Neuronal stem cell (in vitro differentiated cells): ENCODE data around the gene GREB1.
A peak's percentile ranks its signal among the peaks of the same experiment; 100 is the strongest.

Experiments
- DNase-seq: peaks from one replicate; pipeline ENCODE4 v3.0.0-alpha.2; 2013; ENCODE audit warnings: low spot score
- H2AFZ ChIP-seq: one replicate; pipeline ENCODE4 v1.6.1; 2013; ENCODE audit warnings: mild to moderate bottlenecking, low read length, inconsistent platforms
- H2AK5ac ChIP-seq: 2 replicates; pipeline ENCODE4 v1.6.1; 2013; ENCODE audit warnings: low read depth, mild to moderate bottlenecking, inconsistent platforms, low read length, moderate library complexity, mixed read lengths
- H2BK120ac ChIP-seq: 2 replicates; pipeline ENCODE4 v1.6.1; 2013; ENCODE audit warnings: low read depth, mild to moderate bottlenecking, inconsistent platforms, low read length, moderate library complexity, mixed read lengths
- H2BK12ac ChIP-seq: one replicate; pipeline ENCODE4 v1.6.1; 2013; ENCODE audit warnings: low read length, inconsistent platforms
- H2BK15ac ChIP-seq: 2 replicates; pipeline ENCODE4 v1.6.1; 2013; ENCODE audit warnings: mild to moderate bottlenecking, low read length, inconsistent platforms, mixed read lengths
- H2BK5ac ChIP-seq: one replicate; pipeline ENCODE4 v1.6.1; 2013; ENCODE audit warnings: inconsistent platforms, mild to moderate bottlenecking, low read length, moderate library complexity
- H3K14ac ChIP-seq: one replicate; pipeline ENCODE4 v1.6.1; 2013; ENCODE audit warnings: low read length, inconsistent platforms
- H3K18ac ChIP-seq: 2 replicates; pipeline ENCODE4 v1.6.1; 2013; ENCODE audit warnings: low read length, inconsistent platforms
- H3K23ac ChIP-seq: 2 replicates; pipeline ENCODE4 v1.6.1; 2013; ENCODE audit warnings: low read depth, mild to moderate bottlenecking, mixed read lengths, low read length, inconsistent platforms; ENCODE audit not compliant: poor library complexity
- H3K27ac ChIP-seq: replicated peaks from 3 replicates; pipeline ENCODE4 v1.5.1; 2013; ENCODE audit warnings: low read length, inconsistent platforms
- H3K27me3 ChIP-seq, 3 experiments: 2 replicates each; pipeline ENCODE4 v1.6.1; 2013; ENCODE audit warnings: low read length in 3 of 3, mild to moderate bottlenecking in 2 of 3, inconsistent platforms in 1 of 3, low read depth in 1 of 3, mixed read lengths in 1 of 3, moderate library complexity in 1 of 3; ENCODE audit not compliant: control insufficient read depth in 3 of 3, insufficient read depth in 3 of 3
- H3K36me3 ChIP-seq, 2 donors: replicated peaks in 1 of 2; 2 replicates each; pipeline ENCODE4 v1.6.1; 2013; ENCODE audit warnings: low read length in 2 of 2; ENCODE audit not compliant: control insufficient read depth in 2 of 2, insufficient read depth in 2 of 2
- H3K4ac ChIP-seq: 2 replicates; pipeline ENCODE4 v1.6.1; 2013; ENCODE audit warnings: inconsistent platforms, mild to moderate bottlenecking, low read length, moderate library complexity
- H3K4me1 ChIP-seq, 2 donors: 1 replicate in 1 of 2; 2 replicates in 1 of 2; pipeline ENCODE4 v1.6.1; 2013; ENCODE audit warnings: low read length in 2 of 2, low read depth in 1 of 2; ENCODE audit not compliant: control insufficient read depth in 2 of 2, insufficient read depth in 1 of 2
- H3K4me2 ChIP-seq: one replicate; pipeline ENCODE4 v1.6.1; 2013; ENCODE audit warnings: mild to moderate bottlenecking, low read length, inconsistent platforms; ENCODE audit not compliant: insufficient read depth, poor library complexity, severe bottlenecking
- H3K4me3 ChIP-seq, 2 donors: 2 replicates each; pipeline ENCODE4 v1.5.1; 2013; ENCODE audit warnings: low read length in 2 of 2, mild to moderate bottlenecking in 2 of 2, inconsistent platforms in 1 of 2, moderate library complexity in 1 of 2
- H3K79me1 ChIP-seq: one replicate; pipeline ENCODE4 v1.6.1; 2013; ENCODE audit warnings: low read depth, mild to moderate bottlenecking, inconsistent platforms, low read length, moderate library complexity
- H3K9ac ChIP-seq: one replicate; pipeline ENCODE4 v1.6.1; 2013; ENCODE audit warnings: mild to moderate bottlenecking, low read depth, low read length, inconsistent platforms; ENCODE audit not compliant: poor library complexity
- H3K9me3 ChIP-seq, 2 donors: replicated peaks in 1 of 2; 2 replicates each; pipeline versions ENCODE3 to v1.6.1; 2013; ENCODE audit warnings: low read length in 2 of 2, mild to moderate bottlenecking in 2 of 2, inconsistent platforms in 1 of 2, low read depth in 1 of 2, mixed read lengths in 1 of 2, moderate library complexity in 1 of 2; ENCODE audit not compliant: control insufficient read depth in 2 of 2, insufficient read depth in 1 of 2
- H4K8ac ChIP-seq: one replicate; pipeline ENCODE4 v1.6.1; 2013; ENCODE audit warnings: low read depth, mild to moderate bottlenecking, inconsistent platforms, low read length, moderate library complexity
- H4K91ac ChIP-seq: one replicate; pipeline ENCODE4 v1.6.1; 2013; ENCODE audit warnings: low read length, low read depth, mild to moderate bottlenecking, inconsistent platforms; ENCODE audit not compliant: poor library complexity
- WGBS, 2 donors: extraction: QIAGEN DNeasy Blood & Tissue Kit; methylation state at CpG; one replicate each; pipeline ENCODE4 v1.1.7; 2013; ENCODE audit warnings: missing lambda C conversion rate in 2 of 2, mixed read lengths in 1 of 2; ENCODE audit not compliant: insufficient read length in 2 of 2, insufficient replicate concordance in 1 of 2; ENCODE audit errors: extremely low coverage in 2 of 2; 5-methylcytosine and 5-hydroxymethylcytosine counted together

The GREB1 gene

DNA sequence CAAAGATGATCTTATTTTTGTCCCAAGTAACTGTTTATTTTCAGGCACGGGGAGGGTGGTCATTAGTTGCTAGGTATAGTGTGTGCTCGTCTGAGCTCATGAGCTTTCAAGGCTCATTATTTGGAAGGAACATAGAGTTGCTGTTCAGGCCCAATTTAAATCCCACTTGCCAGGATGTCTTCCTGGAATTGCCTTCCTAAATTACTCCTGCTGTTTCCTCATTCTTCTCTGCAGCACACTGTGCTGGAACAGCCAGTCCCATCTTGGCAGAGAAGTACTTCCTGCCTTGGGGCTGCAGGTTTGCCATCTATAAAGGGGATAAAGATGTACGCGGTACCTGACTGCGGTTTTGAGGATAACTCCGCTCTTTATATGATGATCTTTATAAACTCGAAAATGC, 37.3 kb downstream of the GREB1 start:
- DNase-seq: no peak
- no peak overlapping the region for H4K91ac ChIP-seq
- no peaks in the 10 kb centered on the region for H3K9me3 ChIP-seq
- no peak overlapping the region for H3K9ac ChIP-seq
- no peak overlapping the region for H2AK5ac ChIP-seq
- no CpG with 5 or more reads among the region's 7 CpGs for WGBS, 2 donors
- H3K36me3 ChIP-seq: peaks cover 9 to 98% of the 10 kb centered on the region in 2 donors
- H4K8ac ChIP-seq: no peak overlapping the region
- no peak overlapping the region for H3K4me3 ChIP-seq
- no peak overlapping the region for H2BK5ac ChIP-seq
- H3K4ac ChIP-seq: no peak overlapping the region
- no peak overlapping the region for H2AFZ ChIP-seq
- no peak overlapping the region for H2BK15ac ChIP-seq
- peaks cover 0 to 5% of the 10 kb centered on the region in 2 donors for H3K4me1 ChIP-seq
- no peak overlapping the region for H3K14ac ChIP-seq
- H3K27me3 ChIP-seq: no peaks in the 10 kb centered on the region
- no peak overlapping the region for H3K4me2 ChIP-seq
- H2BK12ac ChIP-seq: no peak overlapping the region
- peaks cover 2% of the 10 kb centered on the region for H3K79me1 ChIP-seq
- H3K23ac ChIP-seq: no peak overlapping the region
- H3K18ac ChIP-seq: no peak overlapping the region
- H2BK120ac ChIP-seq: no peak overlapping the region
- no peak overlapping the region for H3K27ac ChIP-seq

DNA sequence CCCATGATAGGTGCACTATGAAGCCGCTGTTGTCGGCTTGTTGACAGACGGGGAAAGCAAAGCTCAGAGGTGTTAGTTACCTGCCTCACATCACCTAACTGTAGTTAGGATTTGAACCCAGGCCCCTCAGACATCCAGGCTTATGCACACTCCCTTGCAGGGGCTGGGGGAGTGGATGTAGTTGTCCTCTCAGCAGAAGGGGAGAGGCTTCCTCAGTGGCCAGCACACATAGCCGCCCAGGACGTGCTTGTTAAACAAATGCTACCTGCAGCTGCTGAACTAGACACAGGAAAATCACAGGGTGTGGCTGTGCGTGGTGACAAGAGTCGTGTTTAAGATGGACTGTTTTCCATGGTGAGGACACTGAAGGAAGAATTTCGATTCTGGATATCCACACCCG, 39.2 kb downstream of the GREB1 start:
- no peak overlapping the region for H3K23ac ChIP-seq
- no peak overlapping the region for H2BK5ac ChIP-seq
- H3K4ac ChIP-seq: no peak overlapping the region
- H3K4me3 ChIP-seq: no peak overlapping the region
- H2BK12ac ChIP-seq: no peak overlapping the region
- H3K4me1 ChIP-seq: peaks cover 0 to 3% of the 10 kb centered on the region in 2 donors
- no peak overlapping the region for H2AK5ac ChIP-seq
- WGBS, 2 donors: no CpG with 5 or more reads among the region's 9 CpGs
- no peak overlapping the region for H2AFZ ChIP-seq
- peaks cover 2% of the 10 kb centered on the region for H3K79me1 ChIP-seq
- no peak for DNase-seq
- no peak overlapping the region for H3K4me2 ChIP-seq
- no peak overlapping the region for H2BK15ac ChIP-seq
- peaks cover 9 to 98% of the 10 kb centered on the region in 2 donors for H3K36me3 ChIP-seq
- no peak overlapping the region for H2BK120ac ChIP-seq
- H3K9me3 ChIP-seq: no peaks in the 10 kb centered on the region
- no peak overlapping the region for H3K14ac ChIP-seq
- H4K8ac ChIP-seq: no peak overlapping the region
- no peak overlapping the region for H3K18ac ChIP-seq
- no peak overlapping the region for H3K27ac ChIP-seq
- H3K27me3 ChIP-seq: no peaks in the 10 kb centered on the region
- H4K91ac ChIP-seq: no peak overlapping the region
- no peak overlapping the region for H3K9ac ChIP-seq

DNA sequence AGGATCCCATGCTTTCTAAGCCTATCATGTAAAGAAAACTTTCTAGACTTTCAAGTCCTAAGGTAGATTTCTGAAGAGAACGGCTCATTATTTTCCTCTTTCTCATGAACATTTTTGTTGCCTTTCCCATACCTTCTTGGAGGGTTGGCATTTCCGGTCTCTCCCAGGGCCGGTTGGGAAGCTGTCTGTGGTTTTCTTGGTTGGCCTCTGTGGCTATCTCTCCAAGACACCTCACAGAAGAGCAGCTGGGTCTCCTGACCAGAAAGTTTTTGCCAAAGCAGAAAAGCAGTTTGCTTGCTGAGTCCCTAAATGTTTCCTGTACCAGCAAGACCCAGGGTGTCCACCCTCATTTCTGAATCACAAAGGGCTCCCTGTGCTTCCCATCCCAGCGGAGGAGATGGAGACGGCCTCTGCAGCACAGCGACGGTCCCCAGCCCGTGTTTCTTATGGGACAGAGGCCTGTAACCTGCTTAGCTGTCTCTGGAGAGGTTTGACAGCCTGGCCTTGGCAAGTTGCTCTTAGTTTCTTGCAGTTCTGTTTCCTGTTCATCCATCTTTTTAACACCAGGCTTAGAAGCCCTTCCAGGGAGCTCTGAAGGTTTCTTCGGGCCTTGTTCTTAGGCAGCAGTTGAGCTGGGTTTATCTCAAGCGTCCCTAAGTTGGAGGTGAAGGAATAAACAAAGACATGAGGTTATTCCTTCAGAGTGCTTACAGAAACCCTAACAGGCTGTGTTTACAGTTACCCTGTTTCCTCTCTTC, 39.8 kb downstream of the GREB1 start:
- Histone ChIP-seq H3K9ac (no peak overlapping the region), H3K4me1 (peaks cover 0 to 3% of the 10 kb centered on the region in 2 donors), H2AK5ac (no peak overlapping the region), H3K4me2 (no peak overlapping the region), H3K27ac (no peak overlapping the region), H3K23ac (no peak overlapping the region), H3K18ac (no peak overlapping the region), H2AFZ (no peak overlapping the region), H4K8ac (peak overlapping the region; percentile 20), H3K4me3 (no peak overlapping the region), H2BK120ac (no peak overlapping the region), H3K36me3 (peaks cover 7 to 98% of the 10 kb centered on the region in 2 donors), H3K27me3 (no peaks in the 10 kb centered on the region), H2BK5ac (no peak overlapping the region), H3K14ac (no peak overlapping the region), H2BK15ac (no peak overlapping the region), H3K9me3 (no peaks in the 10 kb centered on the region), H4K91ac (no peak overlapping the region), H3K4ac (no peak overlapping the region), H2BK12ac (no peak overlapping the region), H3K79me1 (peaks cover 2% of the 10 kb centered on the region)
- WGBS, 2 donors: no CpG with 5 or more reads among the region's 10 CpGs
- DNase-seq: no peak

DNA sequence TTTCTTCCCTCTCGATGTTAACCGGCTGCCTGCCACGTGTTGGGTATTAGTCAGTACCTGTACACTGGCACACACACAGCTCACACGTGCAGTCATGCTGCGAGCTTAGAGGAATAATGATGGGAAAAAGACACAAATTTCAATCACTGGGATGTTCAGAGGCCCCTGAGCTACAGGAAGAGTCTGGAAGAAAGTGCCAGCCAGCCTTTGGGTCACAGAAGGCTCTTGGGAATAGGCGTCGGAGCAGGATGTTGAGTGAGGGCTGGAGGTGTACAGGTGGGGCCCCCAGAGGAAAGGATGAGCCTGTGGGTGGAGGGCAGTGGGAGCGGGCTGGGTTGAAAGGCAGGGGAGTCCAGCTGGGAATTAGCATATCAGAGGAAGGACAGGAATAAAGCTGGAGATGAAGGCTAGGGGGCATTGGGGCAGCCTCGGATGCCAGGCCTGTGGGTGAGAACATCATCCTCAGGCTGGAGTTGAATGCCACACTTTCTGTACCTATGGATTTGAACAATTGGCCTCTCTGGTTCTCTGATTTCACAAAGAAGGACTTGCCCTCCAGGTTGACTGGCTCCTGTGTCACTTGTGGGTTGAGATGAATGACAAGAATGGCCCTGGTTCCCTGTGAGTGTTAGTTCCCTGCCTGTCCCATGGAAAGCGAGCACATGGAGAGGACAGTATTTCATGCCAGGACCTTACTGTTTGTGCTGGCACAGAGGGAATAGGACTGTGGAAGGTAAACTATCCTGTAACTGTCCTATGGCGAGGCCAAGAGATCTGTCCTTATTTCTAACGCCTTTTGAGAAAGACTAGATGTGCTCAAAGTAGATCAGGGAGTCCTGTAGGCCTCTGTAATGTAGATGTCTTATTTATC, 40.6 kb downstream of the GREB1 start:
- H4K8ac ChIP-seq: no peak overlapping the region
- no peak overlapping the region for H3K4me2 ChIP-seq
- no CpG with 5 or more reads among the region's 12 CpGs for WGBS, 2 donors
- no peak overlapping the region for H3K9ac ChIP-seq
- H2BK120ac ChIP-seq: no peak overlapping the region
- H3K4me1 ChIP-seq: peaks cover 0 to 3% of the 10 kb centered on the region in 2 donors
- H3K23ac ChIP-seq: no peak overlapping the region
- no peak overlapping the region for H2BK5ac ChIP-seq
- no peak overlapping the region for H2BK15ac ChIP-seq
- DNase-seq: no peak
- H3K79me1 ChIP-seq: peaks cover 2% of the 10 kb centered on the region
- no peak overlapping the region for H4K91ac ChIP-seq
- no peak overlapping the region for H3K4ac ChIP-seq
- H2AFZ ChIP-seq: no peak overlapping the region
- H3K36me3 ChIP-seq: peaks cover 8 to 98% of the 10 kb centered on the region in 2 donors
- H3K4me3 ChIP-seq: no peak overlapping the region
- no peaks in the 10 kb centered on the region for H3K27me3 ChIP-seq
- H3K9me3 ChIP-seq: no peaks in the 10 kb centered on the region
- no peak overlapping the region for H3K14ac ChIP-seq
- no peak overlapping the region for H2BK12ac ChIP-seq
- no peak overlapping the region for H3K27ac ChIP-seq
- H3K18ac ChIP-seq: no peak overlapping the region
- H2AK5ac ChIP-seq: no peak overlapping the region
